GM12864 (cell line): ENCODE results near the gene PARD3B.

ENCODE experiments used
- DNase-seq: peaks from one replicate; pipeline ENCODE4 v3.0.0-alpha.2; 2011; ENCODE audit warnings: low read depth
- H3K4me3 ChIP-seq: 2 replicates; pipeline ENCODE4 v1.5.1; 2011; ENCODE audit warnings: mild to moderate bottlenecking, low read depth, low read length, control low read depth
- TF ChIP-seq, protein P1 (sequence below): IDR thresholded peaks from 2 replicates; pipeline ENCODE4 v1.5.1; 2011; ENCODE audit warnings: low read depth, mild to moderate bottlenecking, moderate library complexity, low read length, control low read depth, inconsistent platforms; ENCODE audit errors: missing control alignments

Gene PARD3B

DNA sequence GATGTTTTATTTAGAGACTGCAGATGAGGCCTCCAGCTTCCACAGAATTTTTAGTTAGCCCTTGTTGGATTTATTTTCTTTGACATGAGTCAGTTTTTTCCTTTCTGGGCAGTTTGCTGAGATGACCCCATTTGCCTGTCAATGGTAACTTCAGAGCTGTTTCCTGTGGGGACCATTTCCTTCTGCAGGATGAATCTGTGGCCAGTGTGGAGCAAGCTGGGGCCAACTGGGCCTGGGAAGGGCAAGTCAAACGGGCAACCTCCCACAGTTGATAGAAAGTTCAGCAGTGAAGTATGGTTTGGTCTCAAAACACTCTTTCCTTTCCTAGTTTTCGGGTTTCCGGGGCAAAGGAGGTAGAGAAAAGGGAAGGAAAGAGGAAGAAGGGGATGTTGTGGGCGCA is 845.6 kb downstream of the PARD3B start:
- DNase-seq: no peak
- no peak overlapping the region for H3K4me3 ChIP-seq
- TF ChIP-seq, protein P1, sequence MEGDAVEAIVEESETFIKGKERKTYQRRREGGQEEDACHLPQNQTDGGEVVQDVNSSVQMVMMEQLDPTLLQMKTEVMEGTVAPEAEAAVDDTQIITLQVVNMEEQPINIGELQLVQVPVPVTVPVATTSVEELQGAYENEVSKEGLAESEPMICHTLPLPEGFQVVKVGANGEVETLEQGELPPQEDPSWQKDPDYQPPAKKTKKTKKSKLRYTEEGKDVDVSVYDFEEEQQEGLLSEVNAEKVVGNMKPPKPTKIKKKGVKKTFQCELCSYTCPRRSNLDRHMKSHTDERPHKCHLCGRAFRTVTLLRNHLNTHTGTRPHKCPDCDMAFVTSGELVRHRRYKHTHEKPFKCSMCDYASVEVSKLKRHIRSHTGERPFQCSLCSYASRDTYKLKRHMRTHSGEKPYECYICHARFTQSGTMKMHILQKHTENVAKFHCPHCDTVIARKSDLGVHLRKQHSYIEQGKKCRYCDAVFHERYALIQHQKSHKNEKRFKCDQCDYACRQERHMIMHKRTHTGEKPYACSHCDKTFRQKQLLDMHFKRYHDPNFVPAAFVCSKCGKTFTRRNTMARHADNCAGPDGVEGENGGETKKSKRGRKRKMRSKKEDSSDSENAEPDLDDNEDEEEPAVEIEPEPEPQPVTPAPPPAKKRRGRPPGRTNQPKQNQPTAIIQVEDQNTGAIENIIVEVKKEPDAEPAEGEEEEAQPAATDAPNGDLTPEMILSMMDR: no peak

DNA sequence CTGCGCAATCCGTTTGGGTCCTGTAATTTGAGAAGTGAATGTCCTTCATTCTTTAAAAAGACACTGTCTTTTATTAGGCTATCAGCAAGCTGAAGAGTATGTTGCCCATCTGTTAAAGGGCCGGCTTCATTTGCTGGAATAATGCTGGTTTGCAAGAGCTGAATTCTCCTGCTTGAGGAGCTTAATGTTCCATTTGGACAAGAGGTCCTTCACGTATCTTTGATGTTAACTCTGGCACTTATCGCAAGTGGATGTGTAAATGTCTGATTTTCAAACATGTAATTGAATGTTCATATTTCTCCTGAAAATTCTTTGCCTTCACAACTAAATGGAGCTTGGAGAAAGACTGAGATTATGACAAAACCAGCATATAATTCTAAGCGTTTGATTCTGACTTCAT is 856.2 kb downstream of the PARD3B start:
- DNase-seq: no peak
- TF ChIP-seq, protein P1: no peak
- H3K4me3 ChIP-seq: no peak overlapping the region

DNA sequence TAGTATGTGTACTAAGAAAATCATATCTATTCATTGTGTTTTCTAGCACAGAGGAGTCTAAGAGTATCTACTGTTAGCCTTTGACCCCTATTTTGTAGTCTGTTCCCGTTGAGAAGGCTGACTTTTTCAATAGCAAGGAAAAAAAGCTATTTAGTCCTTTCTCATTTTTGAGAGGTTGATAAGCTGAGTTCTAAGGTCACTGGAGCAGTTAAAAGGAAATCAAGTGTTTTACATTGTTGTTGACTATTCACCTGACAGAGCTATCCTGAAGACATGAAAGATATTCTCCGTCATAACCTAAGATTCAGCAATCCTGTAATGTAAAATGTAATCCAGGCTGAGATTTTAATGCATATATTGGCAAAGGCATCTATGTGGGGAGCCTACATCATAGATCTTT is 856.7 kb downstream of the PARD3B start:
- no peak for DNase-seq
- no peak overlapping the region for H3K4me3 ChIP-seq
- TF ChIP-seq, protein P1: no peak

DNA sequence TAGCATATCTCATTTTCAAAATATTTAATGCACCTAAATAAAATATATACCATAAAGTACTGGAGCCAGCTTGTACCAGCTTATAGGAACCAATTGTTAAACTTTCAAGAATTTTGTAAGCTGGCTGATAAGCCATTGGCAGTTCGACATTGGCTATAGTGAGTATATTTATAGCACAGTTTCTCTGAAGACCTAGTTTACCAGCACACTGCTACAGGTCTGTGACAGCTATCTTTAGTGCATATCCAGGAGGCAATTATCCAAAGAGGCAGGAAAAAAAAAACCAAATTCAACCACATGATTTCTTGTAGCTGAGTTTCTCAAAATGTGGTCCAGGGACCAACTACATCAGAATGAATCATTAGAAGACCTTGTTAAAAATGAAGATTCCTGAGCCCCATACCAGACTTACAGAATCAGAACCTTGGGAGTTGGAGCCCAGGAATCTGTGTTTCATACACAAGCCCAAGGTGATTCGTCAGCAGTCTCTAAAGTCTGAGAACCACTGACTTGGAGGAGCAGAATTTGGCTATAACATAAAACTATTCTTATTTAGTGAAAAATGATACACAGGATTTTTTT is 858.1 kb downstream of the PARD3B start:
- H3K4me3 ChIP-seq: no peak overlapping the region
- DNase-seq: no peak
- TF ChIP-seq, protein P1: no peak

DNA sequence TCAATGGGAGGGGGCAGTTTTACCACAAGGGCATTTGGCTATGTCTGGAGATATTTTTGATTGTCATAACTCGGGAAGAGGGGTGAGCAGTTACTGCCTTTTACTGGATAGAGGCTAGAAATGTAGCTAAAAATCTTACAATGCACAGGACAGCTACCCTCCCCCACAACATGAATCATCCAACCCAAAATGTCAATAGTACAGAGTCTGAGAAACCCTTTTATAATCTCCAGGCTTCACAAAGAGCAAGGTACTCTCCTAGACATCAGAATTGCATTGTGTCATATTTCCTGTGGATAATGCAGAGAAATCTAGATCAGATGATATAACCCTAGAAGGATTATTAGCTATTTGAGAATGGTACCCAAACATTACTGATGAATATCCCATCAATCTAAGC is 859.9 kb downstream of the PARD3B start:
- no peak overlapping the region for H3K4me3 ChIP-seq
- TF ChIP-seq, protein P1: no peak
- DNase-seq: no peak

DNA sequence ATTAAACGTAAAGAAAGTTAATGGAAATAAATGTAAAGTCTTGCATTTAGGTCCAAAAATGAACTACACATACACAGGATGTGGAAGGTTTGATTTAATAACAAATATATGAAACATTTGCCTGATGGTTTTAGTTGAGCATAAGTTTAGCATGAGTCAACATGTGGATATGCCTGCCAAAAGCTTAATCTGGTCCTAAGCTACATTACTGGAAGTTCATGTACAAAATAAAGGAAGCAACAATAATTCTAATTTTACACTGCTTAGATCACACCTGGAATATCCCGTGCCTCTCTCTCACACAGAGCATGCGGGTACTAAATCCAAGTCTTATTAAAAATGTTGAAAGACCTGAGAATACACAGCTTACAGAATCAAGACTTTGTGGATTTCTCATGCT is 860.5 kb downstream of the PARD3B start:
- DNase-seq: no peak
- no peak overlapping the region for H3K4me3 ChIP-seq
- TF ChIP-seq, protein P1: no peak

DNA sequence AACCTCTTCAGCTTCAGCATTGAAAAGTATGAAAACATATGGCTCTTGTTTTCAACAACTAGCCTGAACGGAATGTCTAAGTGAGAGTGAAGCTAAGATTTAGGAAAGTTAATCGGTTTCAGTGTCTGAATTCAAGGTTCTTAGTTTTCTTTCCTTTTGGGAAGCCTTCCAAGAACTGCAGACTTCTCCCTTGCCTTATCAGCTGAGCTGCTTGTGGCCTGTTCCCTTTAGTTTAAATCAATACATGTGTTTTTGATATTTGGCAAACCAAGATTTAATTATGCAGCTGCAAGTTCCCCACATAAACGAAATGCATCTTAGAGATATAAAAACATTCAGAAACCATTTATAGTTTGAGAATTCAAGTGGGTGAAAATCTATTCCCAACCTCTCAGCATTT is 862.7 kb downstream of the PARD3B start:
- DNase-seq: no peak
- H3K4me3 ChIP-seq: no peak overlapping the region
- TF ChIP-seq, protein P1: no peak
